OCI-LY3 (cell line): Measurements from ENCODE around the gene NOL4L.

Source experiments
- H2AFZ ChIP-seq: fragments of 200-600, 300-600 bp; shearing (Covaris generic); 2 replicates; pipeline ENCODE4 v1.6.0; 2014; ENCODE audit warnings: antibody characterized with exemption, low read depth, low read length
- H3K27ac ChIP-seq: fragments of 200-600, 300-600 bp; sonication (generic); 2 replicates; pipeline ENCODE4 v1.5.1; 2014; ENCODE audit warnings: mild to moderate bottlenecking, low read length, moderate library complexity, mixed read lengths
- H3K27me3 ChIP-seq: fragments of 200-600, 300-600 bp; sonication (generic); 2 replicates; pipeline ENCODE4 v1.6.1; 2014; ENCODE audit warnings: low read depth, low read length, mixed read lengths
- H3K36me3 ChIP-seq: fragments of 200-600, 300-600 bp; sonication (generic); replicated peaks from 2 replicates; pipeline ENCODE3; 2014; ENCODE audit warnings: low read depth, low read length, mixed read lengths
- H3K4me1 ChIP-seq: fragments of 300-600, 200-600 bp; sonication (generic); 2 replicates; pipeline ENCODE4 v1.6.1; 2014; ENCODE audit warnings: low read length, mixed read lengths
- H3K4me2 ChIP-seq: fragments of 200-600, 300-600 bp; sonication (generic); 2 replicates; pipeline ENCODE4 v1.6.1; 2014; ENCODE audit warnings: low read length, mixed read lengths
- H3K4me3 ChIP-seq: fragments of 300-600, 200-600 bp; sonication (generic); 2 replicates; pipeline ENCODE4 v1.5.1; 2014; ENCODE audit warnings: antibody characterized with exemption, mild to moderate bottlenecking, low read length, moderate library complexity
- H3K79me2 ChIP-seq: fragments of 300-600, 200-600 bp; shearing (Covaris generic); 2 replicates; pipeline ENCODE4 v1.6.1; 2014; ENCODE audit warnings: mild to moderate bottlenecking, low read length, mixed read lengths
- H3K9ac ChIP-seq: fragments of 300-600, 200-600 bp; shearing (Covaris generic); 2 replicates; pipeline ENCODE4 v1.6.0; 2014; ENCODE audit warnings: mild to moderate bottlenecking, low read length, moderate library complexity
- H3K9me3 ChIP-seq: fragments of 200-600, 300-600 bp; shearing (Covaris generic); 2 replicates; pipeline ENCODE4 v1.6.1; 2014; ENCODE audit warnings: low read length, mixed read lengths; ENCODE audit not compliant: insufficient read depth
- H4K20me1 ChIP-seq: fragments of 200-600, 300-600 bp; sonication (generic); 2 replicates; pipeline ENCODE4 v1.6.1; 2016; ENCODE audit warnings: low read length, mixed read lengths; ENCODE audit not compliant: insufficient read depth
- CTCF ChIP-seq: fragments of 200-600, 300-600 bp; sonication (generic); IDR thresholded peaks from 2 replicates; pipeline ENCODE4 v1.5.1; 2014; ENCODE audit warnings: antibody characterized with exemption, low read length, low read depth
- EZH2phosphoT487 ChIP-seq: fragments of 200-600 bp; shearing (Covaris generic); IDR thresholded peaks from 2 replicates; pipeline ENCODE4 v1.6.1; 2018; ENCODE audit warnings: antibody characterized with exemption, mixed run types, low read depth

The NOL4L gene

GRCh38 chr20:32609111-32609773, 24.1 kb upstream of the NOL4L start:
- no peaks in the 10 kb centered on the region for H3K36me3 ChIP-seq
- H3K9ac ChIP-seq: no peak overlapping the region
- H3K27me3 ChIP-seq: peaks cover 25% of the 10 kb centered on the region
- no peaks in the 10 kb centered on the region for H3K4me1 ChIP-seq
- H3K27ac ChIP-seq: no peak overlapping the region
- H4K20me1 ChIP-seq: no peaks in the 10 kb centered on the region
- no peaks in the 10 kb centered on the region for H3K9me3 ChIP-seq
- TF ChIP-seq CTCF (no peak), EZH2phosphoT487 (no peak)
- no peak overlapping the region for H3K4me2 ChIP-seq
- H3K79me2 ChIP-seq: no peaks in the 10 kb centered on the region
- no peak overlapping the region for H2AFZ ChIP-seq
- no peak overlapping the region for H3K4me3 ChIP-seq

DNA sequence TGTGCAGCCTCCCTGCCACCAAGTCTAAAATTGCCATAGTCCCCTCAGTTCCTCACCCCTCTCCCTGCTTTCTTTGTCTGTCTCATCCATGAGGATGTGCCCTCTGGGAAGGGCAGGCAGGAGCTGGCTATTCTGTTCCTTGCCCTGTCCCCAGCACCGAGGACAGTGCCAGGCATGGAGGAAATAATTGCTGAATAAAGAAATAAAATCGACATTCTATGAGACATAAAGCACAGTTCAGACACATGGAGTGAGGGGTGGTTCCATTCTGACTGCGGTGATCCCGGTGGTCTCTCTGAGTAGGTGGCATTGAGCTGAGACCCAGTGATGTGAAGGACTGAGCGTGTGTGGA, 23.5 kb upstream of the NOL4L start:
- peaks cover 25% of the 10 kb centered on the region for H3K27me3 ChIP-seq

GRCh38 chr20:32607727-32608663, 22.9 kb upstream of the NOL4L start:
- H3K36me3 ChIP-seq: no peaks in the 10 kb centered on the region
- H3K4me1 ChIP-seq: peaks cover 5% of the 10 kb centered on the region
- H3K4me3 ChIP-seq: no peak overlapping the region
- no peaks in the 10 kb centered on the region for H3K9me3 ChIP-seq
- H3K79me2 ChIP-seq: no peaks in the 10 kb centered on the region
- no peak overlapping the region for H2AFZ ChIP-seq
- no peak for TF ChIP-seq EZH2phosphoT487
- no peak for TF ChIP-seq CTCF
- H3K4me2 ChIP-seq: no peak overlapping the region
- peaks cover 25% of the 10 kb centered on the region for H3K27me3 ChIP-seq
- no peaks in the 10 kb centered on the region for H4K20me1 ChIP-seq
- no peak overlapping the region for H3K9ac ChIP-seq
- no peak overlapping the region for H3K27ac ChIP-seq

More for the DNA sequence above, 23.5 kb upstream of the NOL4L start:
- H3K4me3 ChIP-seq: no peak overlapping the region
- H3K79me2 ChIP-seq: no peaks in the 10 kb centered on the region
- no peak overlapping the region for H3K9ac ChIP-seq
- TF ChIP-seq EZH2phosphoT487 (no peak), CTCF (no peak)
- no peaks in the 10 kb centered on the region for H3K9me3 ChIP-seq
- H3K36me3 ChIP-seq: no peaks in the 10 kb centered on the region
- H4K20me1 ChIP-seq: no peaks in the 10 kb centered on the region
- no peaks in the 10 kb centered on the region for H3K4me1 ChIP-seq
- H3K27ac ChIP-seq: no peak overlapping the region
- H2AFZ ChIP-seq: no peak overlapping the region
- H3K4me2 ChIP-seq: no peak overlapping the region

- H2AFZ ChIP-seq: no peak overlapping the region
- no peaks in the 10 kb centered on the region for H4K20me1 ChIP-seq
- no peak overlapping the region for H3K4me2 ChIP-seq
- no peak overlapping the region for H3K27ac ChIP-seq
- no peaks in the 10 kb centered on the region for H3K9me3 ChIP-seq
- H3K4me3 ChIP-seq: no peak overlapping the region
- H3K4me1 ChIP-seq: peaks cover 10% of the 10 kb centered on the region
- H3K36me3 ChIP-seq: no peaks in the 10 kb centered on the region
- no peaks in the 10 kb centered on the region for H3K79me2 ChIP-seq
- H3K27me3 ChIP-seq: peaks cover 25% of the 10 kb centered on the region
- no peak for TF ChIP-seq EZH2phosphoT487
- TF ChIP-seq CTCF: no peak
- no peak overlapping the region for H3K9ac ChIP-seq
Measured at GRCh38 chr20:32607324-32607723, 22.2 kb upstream of the NOL4L start.
